ENCODE measurements around the gene SLC19A2. TPM values are rescaled to one million over a fixed set of nuclear protein-coding genes. Genes with fewer than 3 reads are reported as not detected.
"Not testable (repeated sequence)": the region's sequence is repeated elsewhere in the genome, so short reads cannot be mapped to it uniquely, and the experiment has no call there.

The SLC19A2 gene
- total RNA-seq, 2 donors from 2014 or later: 10.6 to 18.7 TPM

- peaks cover 4% of the 10 kb centered on the region for H3K4me1 ChIP-seq (replicated peaks)
- H3K27me3 ChIP-seq (replicated peaks; ENCODE audit: insufficient read depth): no peaks in the 10 kb centered on the region
- no peak overlapping the region for H3K27ac ChIP-seq
- no peak for DNase-seq (ENCODE audit: low spot score)
- no peak overlapping the region for H3K4me3 ChIP-seq
- no peaks in the 10 kb centered on the region for H3K36me3 ChIP-seq
- 32% methylated on average over 3 of the region's 3 CpGs for WGBS
- intact Hi-C loops (cut with DNase I): no loop called here
- no peaks in the 10 kb centered on the region for H3K9me3 ChIP-seq
- no peak for TF ChIP-seq POLR2A (IDR thresholded peaks at IDR 0.05)
- no peak for TF ChIP-seq POLR2AphosphoS5 (IDR thresholded peaks at IDR 0.05)
- TF ChIP-seq, protein P1, sequence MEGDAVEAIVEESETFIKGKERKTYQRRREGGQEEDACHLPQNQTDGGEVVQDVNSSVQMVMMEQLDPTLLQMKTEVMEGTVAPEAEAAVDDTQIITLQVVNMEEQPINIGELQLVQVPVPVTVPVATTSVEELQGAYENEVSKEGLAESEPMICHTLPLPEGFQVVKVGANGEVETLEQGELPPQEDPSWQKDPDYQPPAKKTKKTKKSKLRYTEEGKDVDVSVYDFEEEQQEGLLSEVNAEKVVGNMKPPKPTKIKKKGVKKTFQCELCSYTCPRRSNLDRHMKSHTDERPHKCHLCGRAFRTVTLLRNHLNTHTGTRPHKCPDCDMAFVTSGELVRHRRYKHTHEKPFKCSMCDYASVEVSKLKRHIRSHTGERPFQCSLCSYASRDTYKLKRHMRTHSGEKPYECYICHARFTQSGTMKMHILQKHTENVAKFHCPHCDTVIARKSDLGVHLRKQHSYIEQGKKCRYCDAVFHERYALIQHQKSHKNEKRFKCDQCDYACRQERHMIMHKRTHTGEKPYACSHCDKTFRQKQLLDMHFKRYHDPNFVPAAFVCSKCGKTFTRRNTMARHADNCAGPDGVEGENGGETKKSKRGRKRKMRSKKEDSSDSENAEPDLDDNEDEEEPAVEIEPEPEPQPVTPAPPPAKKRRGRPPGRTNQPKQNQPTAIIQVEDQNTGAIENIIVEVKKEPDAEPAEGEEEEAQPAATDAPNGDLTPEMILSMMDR (IDR thresholded peaks at IDR 0.05): no peak
Measured at GRCh38 chr1:169508432-169509338, 22.9 kb upstream of the SLC19A2 start.

- Histone ChIP-seq H3K4me3 (no peak overlapping the region), H3K36me3 (no peaks in the 10 kb centered on the region), H3K9me3 (no peaks in the 10 kb centered on the region), H3K27ac (no peak overlapping the region), H3K4me1 (replicated peaks) (peaks cover 4% of the 10 kb centered on the region), H3K27me3 (replicated peaks; ENCODE audit: insufficient read depth) (no peaks in the 10 kb centered on the region)
- intact Hi-C loops (cut with DNase I): no loop called here
- 39% methylated on average over 2 of the region's 2 CpGs for WGBS
- DNase-seq (ENCODE audit: low spot score): no peak
- TF ChIP-seq POLR2AphosphoS5 (IDR thresholded peaks at IDR 0.05) (no peak), POLR2A (IDR thresholded peaks at IDR 0.05) (no peak)
- TF ChIP-seq, protein P1 (IDR thresholded peaks at IDR 0.05): no peak
Measured at GRCh38 chr1:169507413-169507812, 21.7 kb upstream of the SLC19A2 start.

- H3K27ac ChIP-seq; H3K4me3 ChIP-seq; intact Hi-C loops (cut with DNase I); H3K27me3 ChIP-seq (replicated peaks; ENCODE audit: insufficient read depth); H3K9me3 ChIP-seq; H3K4me1 ChIP-seq (replicated peaks); H3K36me3 ChIP-seq; DNase-seq (ENCODE audit: low spot score): not testable (repeated sequence)
- 95% methylated on average over 2 of the region's 2 CpGs for WGBS
Measured at GRCh38 chr1:169503601-169504000, 17.9 kb upstream of the SLC19A2 start.

DNA sequence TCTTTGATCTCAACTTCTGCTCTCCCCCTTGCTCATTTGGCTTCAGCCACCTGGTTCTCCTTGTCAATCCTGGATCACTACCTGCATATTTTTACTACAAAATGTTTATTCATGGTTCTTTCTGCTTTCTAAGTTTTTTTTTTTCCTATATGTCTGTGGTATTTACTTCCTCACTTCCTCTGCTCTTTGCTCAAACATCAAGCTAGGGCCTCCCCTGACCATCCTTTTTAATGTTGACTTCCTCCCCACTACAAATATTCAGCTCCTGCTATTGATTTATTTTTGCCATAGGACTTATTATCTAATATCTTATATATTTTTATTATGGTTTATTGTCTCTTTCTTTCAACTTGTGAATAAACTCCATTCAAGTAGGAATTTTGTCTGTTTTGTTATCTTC is 14.1 kb upstream of the SLC19A2 start:
- no peak for DNase-seq (ENCODE audit: low spot score)
- no peak overlapping the region for H3K27ac ChIP-seq
- intact Hi-C loops (cut with DNase I): no loop called here

DNA sequence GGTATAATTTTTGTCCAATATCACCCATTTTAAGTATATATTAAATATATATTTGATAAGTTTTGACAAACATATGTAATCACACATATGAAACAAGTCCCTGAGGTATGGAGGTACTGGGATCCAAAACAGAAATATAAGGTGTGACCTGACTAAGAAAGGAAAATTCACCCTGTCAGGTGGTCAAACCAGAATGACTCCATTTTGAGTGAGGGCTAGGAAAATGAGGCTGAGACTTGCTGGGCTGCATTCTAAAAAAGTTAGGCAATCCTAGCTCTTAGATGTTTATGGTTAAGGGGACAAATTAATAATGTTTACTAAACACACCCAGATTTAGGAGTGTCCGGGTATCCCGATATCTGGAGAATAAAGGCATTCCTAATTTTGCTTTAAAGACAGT is 11.6 kb upstream of the SLC19A2 start:
- Histone ChIP-seq H3K9me3 (no peaks in the 10 kb centered on the region), H3K4me3 (no peak overlapping the region), H3K27me3 (replicated peaks; ENCODE audit: insufficient read depth) (no peaks in the 10 kb centered on the region), H3K27ac (no peak overlapping the region), H3K4me1 (replicated peaks) (no peaks in the 10 kb centered on the region), H3K36me3 (no peaks in the 10 kb centered on the region)
- 59% methylated on average over 2 of the region's 2 CpGs for WGBS
- TF ChIP-seq POLR2AphosphoS5 (IDR thresholded peaks at IDR 0.05) (no peak), POLR2A (IDR thresholded peaks at IDR 0.05) (no peak)
- TF ChIP-seq, protein P1 (IDR thresholded peaks at IDR 0.05): no peak
- no peak for DNase-seq (ENCODE audit: low spot score)
- intact Hi-C loops (cut with DNase I): no loop called here

More for the DNA sequence above, 14.1 kb upstream of the SLC19A2 start:
- H3K4me1 ChIP-seq (replicated peaks): no peaks in the 10 kb centered on the region
- H3K36me3 ChIP-seq: no peaks in the 10 kb centered on the region
- no peaks in the 10 kb centered on the region for H3K9me3 ChIP-seq
- no peaks in the 10 kb centered on the region for H3K27me3 ChIP-seq (replicated peaks; ENCODE audit: insufficient read depth)
- no peak for TF ChIP-seq POLR2AphosphoS5 (IDR thresholded peaks at IDR 0.05)
- TF ChIP-seq, protein P1 (IDR thresholded peaks at IDR 0.05): no peak
- no peak for TF ChIP-seq POLR2A (IDR thresholded peaks at IDR 0.05)
- no peak overlapping the region for H3K4me3 ChIP-seq

Data from prostate gland (tissue), 2 donors.